Right lobe of liver (tissue), 6 donors: Measurements from ENCODE around the gene RNASEH2B. TPM values are rescaled to one million over a fixed set of nuclear protein-coding genes. Genes with fewer than 3 reads are reported as not detected.

ENCODE experiments used
- ATAC-seq, 4 donors: fragments of 200-7000 bp; cut with Tn5 transposase; one replicate each; pipeline ENCODE4 v1.9.1; 2020; ENCODE audit warnings: mild to moderate bottlenecking in 4 of 4, moderate library complexity in 4 of 4
- DNase-seq, 3 donors: peaks; one replicate each; pipeline ENCODE4 v3.0.0-alpha.2; 2020
- H3K27ac ChIP-seq, 3 donors: fragments of 200-600 bp; one replicate each; pipeline ENCODE4 v1.8.0; 2022
- H3K27me3 ChIP-seq, 2 donors: fragments of 200-600 bp; one replicate each; pipeline ENCODE4 v1.8.0; 2022
- H3K36me3 ChIP-seq, 4 donors: fragments of 200-600 bp; sonication (generic) in 1 of 4; one replicate each; pipeline versions ENCODE4 v1.5.1 to v1.8.0; 2017 to 2022; ENCODE audit warnings: control low read depth in 1 of 4
- H3K4me1 ChIP-seq, 4 donors: fragments of 200-600 bp; sonication (generic) in 1 of 4; one replicate each; pipeline versions ENCODE4 v1.5.1 to v1.8.0; 2017 to 2022; ENCODE audit warnings: control low read depth in 1 of 4
- H3K4me3 ChIP-seq, 3 donors: fragments of 200-600 bp; one replicate each; pipeline ENCODE4 v1.8.0; 2022
- H3K9me3 ChIP-seq, 4 donors: fragments of 200-600 bp; sonication (generic) in 1 of 4; one replicate each; pipeline versions ENCODE4 v1.5.1 to v1.8.0; 2017 to 2022; ENCODE audit warnings: control low read depth in 1 of 4
- POLR2A ChIP-seq: fragments of 450-650 bp; IDR thresholded peaks from one replicate; pipeline ENCODE4 v1.6.1; 2017; ENCODE audit warnings: antibody characterized with exemption, mild to moderate bottlenecking
- WGBS: methylation state at CpG from one replicate; pipeline ENCODE4 v1.1.6; 2018; ENCODE audit warnings: low coverage, low lambda C conversion rate; ENCODE audit not compliant: insufficient coverage; ENCODE audit errors: missing lambda C conversion rate; 5-methylcytosine and 5-hydroxymethylcytosine counted together
- intact Hi-C, 2 donors: fragments of 100-400 bp; cut with DNase I; formaldehyde crosslinking; loops; one replicate each; pipeline versions ENCODE4 v1.11.2 to v1.14.1; 2022
- total RNA-seq, 6 experiments: library from RNA; depleted of rRNA in 2 of 6; stranded (reverse); fragments of >200 nt in 2 of 6; fragmentation: NEBNext Ultra II Directional in 3 of 6; extraction: Animal tissue kit (Norgen Biotek cat#: 25700) in 3 of 6; gene quantifications; one replicate each; pipeline versions ENCODE4 v1.1.0 to v1.2.4, GENCODE V29; 2016 to 2023
- TF ChIP-seq, protein P1 (sequence below), 4 donors: fragments of 200-600 bp in 3 of 4; fragments of 450-650 bp in 1 of 4; IDR thresholded peaks; one replicate each; pipeline versions ENCODE4 v1.5.1 to v1.8.0; 2016 to 2022; ENCODE audit warnings: antibody characterized with exemption in 4 of 4, mild to moderate bottlenecking in 2 of 4
- donor health status: DM: no; HTN: yes; CAD: no.
- donor health status: DM: no; HTN: no; CAD: no.
- donor health status: DM: no; HTN: no; CAD: no.
- donor health status: DM: no; HTN: yes; CAD: no.
- donor health status: DM: no; HTN: yes; CAD: no.

RNASEH2B gene
- total RNA-seq, 6 experiments from 2014 or later = 9.9 to 19.8 (median 11.7) TPM

DNA sequence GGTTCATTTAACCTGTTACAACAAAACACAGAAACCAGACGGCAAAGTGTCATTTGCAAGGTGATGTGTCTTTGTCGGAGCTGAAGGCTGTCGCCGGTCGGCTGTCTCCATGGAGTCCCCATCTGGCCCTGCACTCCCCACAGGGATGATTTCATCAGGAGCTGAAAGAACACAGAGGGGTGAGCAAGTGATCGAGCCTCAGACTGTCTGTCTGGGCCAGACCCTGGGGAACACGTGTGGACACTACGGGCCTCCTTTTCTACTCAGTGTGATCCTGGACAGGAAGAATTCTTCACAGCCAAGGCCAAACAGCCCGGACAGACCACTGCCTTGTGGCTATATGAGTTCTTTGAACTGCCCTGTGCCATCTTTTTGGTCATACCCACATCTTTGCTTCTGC, 85.1 kb downstream of the RNASEH2B start:
- Histone ChIP-seq H3K36me3 (no peaks in the 10 kb centered on the region), H3K4me1 (no peaks in the 10 kb centered on the region), H3K27me3 (no peaks in the 10 kb centered on the region), H3K4me3 (no peak overlapping the region), H3K27ac (no peak overlapping the region), H3K9me3 (no peaks in the 10 kb centered on the region)
- DNase-seq (no peak), ATAC-seq (no peak)
- no peak for TF ChIP-seq POLR2A
- TF ChIP-seq, protein P1, sequence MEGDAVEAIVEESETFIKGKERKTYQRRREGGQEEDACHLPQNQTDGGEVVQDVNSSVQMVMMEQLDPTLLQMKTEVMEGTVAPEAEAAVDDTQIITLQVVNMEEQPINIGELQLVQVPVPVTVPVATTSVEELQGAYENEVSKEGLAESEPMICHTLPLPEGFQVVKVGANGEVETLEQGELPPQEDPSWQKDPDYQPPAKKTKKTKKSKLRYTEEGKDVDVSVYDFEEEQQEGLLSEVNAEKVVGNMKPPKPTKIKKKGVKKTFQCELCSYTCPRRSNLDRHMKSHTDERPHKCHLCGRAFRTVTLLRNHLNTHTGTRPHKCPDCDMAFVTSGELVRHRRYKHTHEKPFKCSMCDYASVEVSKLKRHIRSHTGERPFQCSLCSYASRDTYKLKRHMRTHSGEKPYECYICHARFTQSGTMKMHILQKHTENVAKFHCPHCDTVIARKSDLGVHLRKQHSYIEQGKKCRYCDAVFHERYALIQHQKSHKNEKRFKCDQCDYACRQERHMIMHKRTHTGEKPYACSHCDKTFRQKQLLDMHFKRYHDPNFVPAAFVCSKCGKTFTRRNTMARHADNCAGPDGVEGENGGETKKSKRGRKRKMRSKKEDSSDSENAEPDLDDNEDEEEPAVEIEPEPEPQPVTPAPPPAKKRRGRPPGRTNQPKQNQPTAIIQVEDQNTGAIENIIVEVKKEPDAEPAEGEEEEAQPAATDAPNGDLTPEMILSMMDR (IDR thresholded peaks at IDR 0.05) = no peak
- 89% methylated on average over 9 of the region's 9 CpGs for WGBS
- intact Hi-C loops = no loop called here

DNA sequence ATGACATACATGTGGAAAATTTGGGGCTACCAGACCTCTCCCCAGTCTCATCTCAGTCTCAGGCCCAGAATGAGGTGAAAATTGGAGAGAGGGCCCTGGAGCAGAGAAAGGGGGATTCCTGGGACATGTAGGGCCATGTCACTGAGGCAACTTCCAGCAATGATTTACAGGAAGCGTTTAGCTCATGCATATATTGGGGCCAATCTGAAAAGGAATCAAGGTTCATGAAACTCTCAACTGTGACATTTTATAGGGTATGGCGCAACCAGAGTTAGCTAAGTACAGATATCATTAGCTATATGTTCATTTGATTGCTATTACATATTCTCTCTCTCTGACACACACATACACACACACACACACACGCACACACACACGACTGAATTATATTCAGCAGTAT, 86.3 kb downstream of the RNASEH2B start:
- peaks cover 0 to 4% (median 0%) of the 10 kb centered on the region in 4 donors for H3K4me1 ChIP-seq

DNA sequence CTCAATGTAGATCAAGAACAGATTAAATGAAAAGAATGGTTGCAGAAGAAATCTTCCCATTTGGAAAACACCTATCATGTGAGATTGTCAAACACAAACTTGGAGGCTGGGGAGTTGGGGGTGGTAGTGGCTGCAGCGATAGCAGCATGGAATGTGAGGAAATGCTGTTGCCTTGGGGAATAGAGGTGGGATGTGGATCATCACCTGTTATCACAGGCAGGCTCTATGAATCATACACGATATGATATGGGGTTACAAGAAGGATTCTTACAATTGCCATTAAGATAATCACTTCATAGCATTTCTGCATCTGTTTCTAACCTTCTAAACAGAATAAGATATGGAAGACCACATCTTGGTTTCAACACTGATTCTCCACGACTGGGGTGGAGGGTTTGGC, 88.7 kb downstream of the RNASEH2B start:
- intact Hi-C loops = no loop called here
- H3K9me3 ChIP-seq = no peaks in the 10 kb centered on the region
- no peaks in the 10 kb centered on the region for H3K36me3 ChIP-seq
- no peak overlapping the region for H3K27ac ChIP-seq
- WGBS = 81% methylated on average over 2 of the region's 3 CpGs
- H3K4me3 ChIP-seq = no peak overlapping the region
- no peaks in the 10 kb centered on the region for H3K27me3 ChIP-seq
- ATAC-seq (no peak), DNase-seq (no peak)
- H3K4me1 ChIP-seq = peaks cover 0 to 7% (median 0%) of the 10 kb centered on the region in 4 donors
- TF ChIP-seq POLR2A = no peak
- TF ChIP-seq, protein P1 (IDR thresholded peaks at IDR 0.05) = no peak

More for the DNA sequence above, 86.3 kb downstream of the RNASEH2B start:
- 74% methylated on average over 4 of the region's 4 CpGs for WGBS
- no peak for DNase-seq
- Histone ChIP-seq H3K27ac (no peak overlapping the region), H3K36me3 (no peaks in the 10 kb centered on the region), H3K9me3 (no peaks in the 10 kb centered on the region), H3K27me3 (no peaks in the 10 kb centered on the region), H3K4me3 (no peak overlapping the region)
- no peak for ATAC-seq
- no peak for TF ChIP-seq POLR2A
- TF ChIP-seq, protein P1 (IDR thresholded peaks at IDR 0.05) = no peak
- intact Hi-C loops = no loop called here

DNA sequence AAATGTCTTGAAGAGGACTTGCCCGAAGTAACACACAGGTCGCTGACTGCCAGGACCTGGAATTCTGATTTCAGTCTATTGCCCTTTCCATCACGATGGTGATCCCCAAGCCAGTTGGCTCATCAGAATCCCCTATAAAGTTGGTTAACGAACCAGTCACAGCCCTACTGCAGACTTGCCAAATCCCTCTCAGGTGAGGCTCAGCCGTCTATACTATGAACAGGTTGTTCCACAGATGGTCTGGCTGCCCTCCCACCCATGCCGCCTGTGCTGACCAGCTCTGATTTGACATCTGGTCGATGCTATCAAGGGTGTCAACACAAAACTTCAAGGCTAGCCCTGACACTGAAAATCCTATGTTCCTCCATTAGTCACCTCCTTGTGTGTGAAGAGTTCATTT, 90.0 kb downstream of the RNASEH2B start:
- intact Hi-C loops = no loop called here
- 89% methylated on average over 5 of the region's 7 CpGs for WGBS

More for the DNA sequence above, 90.0 kb downstream of the RNASEH2B start:
- TF ChIP-seq, protein P1 (IDR thresholded peaks at IDR 0.05) = no peak
- TF ChIP-seq POLR2A = no peak
- ATAC-seq (no peak), DNase-seq (no peak)
- H3K27me3 ChIP-seq = no peaks in the 10 kb centered on the region
- H3K36me3 ChIP-seq = no peaks in the 10 kb centered on the region
- no peak overlapping the region for H3K4me3 ChIP-seq
- H3K9me3 ChIP-seq = no peaks in the 10 kb centered on the region
- no peak overlapping the region for H3K27ac ChIP-seq
- H3K4me1 ChIP-seq = peaks cover 0 to 7% (median 0%) of the 10 kb centered on the region in 4 donors
